A673 (cell line): ENCODE measurements around the gene TSPAN19. TPM values are rescaled to one million over a fixed set of nuclear protein-coding genes. Genes with fewer than 3 reads are reported as not detected.

Experiments
- BruUV-seq: library from RNA; stranded (reverse); fragments of 400-500 nt; replicated peaks from 2 replicates; lab custom pipeline; 2021; lab: Mats Ljungman, UMichigan
- CTCF ChIA-PET: fragments of 300-600 bp; sonication (Branson Sonifier 250); formaldehyde crosslinking; loops from one replicate; lab custom pipeline; 2022; ENCODE audit warnings: antibody characterized with exemption; lab: Charles Lee
- POLR2A ChIA-PET: fragments of 300-600 bp; sonication (Branson Sonifier 250); formaldehyde crosslinking; loops from one replicate; lab custom pipeline; 2022; ENCODE audit warnings: antibody characterized with exemption; ENCODE audit not compliant: low non-redundant PET; lab: Charles Lee
- DNase-seq: peaks from one replicate; pipeline ENCODE4 v3.0.0-alpha.2; 2015; ENCODE audit warnings: low spot score
- H3K27ac ChIP-seq: fragments of 200-600 bp; sonication (generic); 2 replicates; pipeline ENCODE4 v1.5.1; 2016; ENCODE audit warnings: mixed run types, low read depth, mild to moderate bottlenecking, mixed read lengths, antibody characterized with exemption, low read length; ENCODE audit not compliant: poor library complexity, severe bottlenecking
- H3K27me3 ChIP-seq: fragments of 200-600 bp; sonication (generic); replicated peaks from 2 replicates; pipeline ENCODE4 v1.6.1; 2017; ENCODE audit warnings: mixed run types, low read depth, mild to moderate bottlenecking, mixed read lengths, antibody characterized with exemption, low read length; ENCODE audit not compliant: insufficient read depth, poor library complexity
- H3K36me3 ChIP-seq: fragments of 200-600 bp; sonication (generic); 2 replicates; pipeline ENCODE4 v1.6.1; 2016; ENCODE audit warnings: mixed run types, mild to moderate bottlenecking, mixed read lengths, antibody characterized with exemption, low read length; ENCODE audit not compliant: insufficient read depth, poor library complexity, severe bottlenecking
- H3K4me1 ChIP-seq: fragments of 200-600 bp; sonication (generic); 2 replicates; pipeline ENCODE4 v1.6.1; 2017; ENCODE audit warnings: mixed run types, mild to moderate bottlenecking, mixed read lengths, antibody characterized with exemption, low read length; ENCODE audit not compliant: insufficient read depth, poor library complexity, severe bottlenecking
- H3K4me3 ChIP-seq: fragments of 200-600 bp; sonication (generic); 2 replicates; pipeline ENCODE4 v1.5.1; 2016; ENCODE audit warnings: low read depth, mixed run types, mild to moderate bottlenecking, mixed read lengths, low read length; ENCODE audit not compliant: poor library complexity, severe bottlenecking
- H3K9me3 ChIP-seq: fragments of 200-600 bp; sonication (generic); 2 replicates; pipeline ENCODE4 v1.6.1; 2016; ENCODE audit warnings: mixed run types, low read depth, mild to moderate bottlenecking, mixed read lengths, antibody characterized with exemption, low read length; ENCODE audit not compliant: poor library complexity, severe bottlenecking
- EZH2 ChIP-seq: fragments of 200-600 bp; sonication (generic); IDR thresholded peaks from 2 replicates; pipeline ENCODE4 v1.6.1; 2017; ENCODE audit warnings: borderline replicate concordance, low read depth, mild to moderate bottlenecking, mixed read lengths, antibody characterized with exemption, low read length; ENCODE audit not compliant: poor library complexity, severe bottlenecking
- intact Hi-C: fragments of 100-400 bp; cut with micrococcal nuclease; formaldehyde crosslinking; loops from one replicate; pipeline ENCODE4 v1.10.0; 2022; ENCODE audit not compliant: unreplicated experiment
- total RNA-seq: library from RNA; stranded (reverse); gene quantifications from 2 replicates; pipeline ENCODE4 v1.2.3, GENCODE V29; 2021
- TF ChIP-seq, protein P1 (sequence below): fragments of 300-800, 200-600 bp; sonication (generic); conservative IDR thresholded peaks from 2 replicates; pipeline ENCODE4 v1.5.1; 2017; ENCODE audit warnings: low read depth, mild to moderate bottlenecking, antibody characterized with exemption, low read length, moderate library complexity, mixed read lengths

Gene TSPAN19
- total RNA-seq, 1 experiment from 2014 or later = not detected

DNA sequence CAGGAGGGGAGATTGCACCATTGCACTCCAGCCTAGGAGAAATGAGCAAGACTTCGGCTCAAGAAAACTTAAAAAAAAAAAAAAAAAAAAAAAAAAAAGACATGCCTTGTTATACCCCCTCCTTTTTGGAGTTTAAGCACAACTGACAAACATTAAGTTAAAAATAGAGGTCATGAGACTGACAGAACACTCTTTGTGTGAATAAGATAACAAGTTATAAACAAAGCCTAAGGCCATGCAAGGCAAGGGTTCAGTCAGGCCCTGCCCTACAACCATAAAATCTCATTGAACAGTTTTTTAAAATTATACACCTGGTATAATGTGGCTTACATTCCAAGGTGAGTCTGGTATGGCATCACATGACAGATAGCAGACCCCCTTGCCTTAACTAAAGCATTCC is 39.3 kb downstream of the TSPAN19 start:
- peaks cover 10% of the 10 kb centered on the region for H3K4me1 ChIP-seq
- DNase-seq = no peak
- H3K9me3 ChIP-seq = no peaks in the 10 kb centered on the region
- no peaks in the 10 kb centered on the region for H3K27me3 ChIP-seq
- POLR2A ChIA-PET = no interaction called here
- TF ChIP-seq, protein P1, sequence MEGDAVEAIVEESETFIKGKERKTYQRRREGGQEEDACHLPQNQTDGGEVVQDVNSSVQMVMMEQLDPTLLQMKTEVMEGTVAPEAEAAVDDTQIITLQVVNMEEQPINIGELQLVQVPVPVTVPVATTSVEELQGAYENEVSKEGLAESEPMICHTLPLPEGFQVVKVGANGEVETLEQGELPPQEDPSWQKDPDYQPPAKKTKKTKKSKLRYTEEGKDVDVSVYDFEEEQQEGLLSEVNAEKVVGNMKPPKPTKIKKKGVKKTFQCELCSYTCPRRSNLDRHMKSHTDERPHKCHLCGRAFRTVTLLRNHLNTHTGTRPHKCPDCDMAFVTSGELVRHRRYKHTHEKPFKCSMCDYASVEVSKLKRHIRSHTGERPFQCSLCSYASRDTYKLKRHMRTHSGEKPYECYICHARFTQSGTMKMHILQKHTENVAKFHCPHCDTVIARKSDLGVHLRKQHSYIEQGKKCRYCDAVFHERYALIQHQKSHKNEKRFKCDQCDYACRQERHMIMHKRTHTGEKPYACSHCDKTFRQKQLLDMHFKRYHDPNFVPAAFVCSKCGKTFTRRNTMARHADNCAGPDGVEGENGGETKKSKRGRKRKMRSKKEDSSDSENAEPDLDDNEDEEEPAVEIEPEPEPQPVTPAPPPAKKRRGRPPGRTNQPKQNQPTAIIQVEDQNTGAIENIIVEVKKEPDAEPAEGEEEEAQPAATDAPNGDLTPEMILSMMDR = no peak
- no peak for TF ChIP-seq EZH2
- intact Hi-C loops = no loop called here
- BruUV-seq = no TSS peak
- no peak overlapping the region for H3K27ac ChIP-seq
- H3K36me3 ChIP-seq = no peaks in the 10 kb centered on the region
- CTCF ChIA-PET = no interaction called here
- no peak overlapping the region for H3K4me3 ChIP-seq

GRCh38 chr12:84995641-84996040 is 40.4 kb downstream of the TSPAN19 start:
- POLR2A ChIA-PET = no interaction called here
- Histone ChIP-seq H3K4me1 (peaks cover 10% of the 10 kb centered on the region), H3K9me3 (no peaks in the 10 kb centered on the region), H3K27ac (no peak overlapping the region), H3K27me3 (no peaks in the 10 kb centered on the region), H3K36me3 (no peaks in the 10 kb centered on the region), H3K4me3 (no peak overlapping the region)
- CTCF ChIA-PET = no interaction called here
- no TSS peak for BruUV-seq
- DNase-seq = no peak
- intact Hi-C loops = no loop called here
- TF ChIP-seq, protein P1 = no peak
- no peak for TF ChIP-seq EZH2

GRCh38 chr12:84994426-84994825 is 41.7 kb downstream of the TSPAN19 start:
- H3K27me3 ChIP-seq = no peaks in the 10 kb centered on the region
- no peak overlapping the region for H3K4me3 ChIP-seq
- peak; percentile 40 for DNase-seq
- H3K36me3 ChIP-seq = no peaks in the 10 kb centered on the region
- peaks cover 10% of the 10 kb centered on the region for H3K4me1 ChIP-seq
- TF ChIP-seq, protein P1 = no peak
- no peak for TF ChIP-seq EZH2
- ChIA-PET CTCF (no interaction called here), POLR2A (no interaction called here)
- no TSS peak for BruUV-seq
- H3K9me3 ChIP-seq = no peaks in the 10 kb centered on the region
- H3K27ac ChIP-seq = no peak overlapping the region
- intact Hi-C loops = no loop called here
